ENCODE measurements around the gene MTFR1L. TPM values are rescaled to one million over a fixed set of nuclear protein-coding genes. Genes with fewer than 3 reads are reported as not detected.

The MTFR1L gene
- total RNA-seq, 6 experiments from 2014 or later = 30.8 to 48.9 (median 43.3) TPM

GRCh38 chr1:25856856-25857255, 37.1 kb downstream of the MTFR1L start:
- intact Hi-C loops (cut with DNase I) = no loop called here
- H3K27ac ChIP-seq = no peak overlapping the region
- no peaks in the 10 kb centered on the region for H3K36me3 ChIP-seq
- peaks cover 0 to 8% (median 4%) of the 10 kb centered on the region in 4 donors for H3K4me1 ChIP-seq
- H3K4me3 ChIP-seq = no peak overlapping the region
- ATAC-seq = no peak
- TF ChIP-seq POLR2A (IDR thresholded peaks at IDR 0.05) = no peak
- no peak for TF ChIP-seq CTCF (IDR thresholded peaks at IDR 0.05)
- no peaks in the 10 kb centered on the region for H3K9me3 ChIP-seq
- no peak for DNase-seq
- no peaks in the 10 kb centered on the region for H3K27me3 ChIP-seq
- 79% methylated on average over 11 of the region's 11 CpGs for WGBS (ENCODE audit: insufficient coverage, low coverage, low lambda C conversion rate, missing lambda C conversion rate)

GRCh38 chr1:25858494-25858893, 38.7 kb downstream of the MTFR1L start:
- Histone ChIP-seq H3K27ac (no peak overlapping the region), H3K27me3 (no peaks in the 10 kb centered on the region), H3K36me3 (no peaks in the 10 kb centered on the region), H3K4me1 (peaks cover 0 to 8% (median 4%) of the 10 kb centered on the region in 4 donors), H3K4me3 (no peak overlapping the region), H3K9me3 (no peaks in the 10 kb centered on the region)
- TF ChIP-seq CTCF (IDR thresholded peaks at IDR 0.05) = no peak
- no peak for TF ChIP-seq POLR2A (IDR thresholded peaks at IDR 0.05)
- DNase-seq = no peak
- 47% methylated on average over 7 of the region's 7 CpGs for WGBS (ENCODE audit: insufficient coverage, low coverage, low lambda C conversion rate, missing lambda C conversion rate)
- intact Hi-C loops (cut with DNase I) = no loop called here
- no peak for ATAC-seq

GRCh38 chr1:25858906-25859789, 39.4 kb downstream of the MTFR1L start, which contains the start of gene AUNIP:
Gene AUNIP (minus strand): TSS chr1:25859457. CDS start chr1:25859357, 100 bp downstream.
- ATAC-seq (peak; percentile 97 to 99 (median 98)), DNase-seq (peak; percentile 90 to 93 (median 91))
- H3K27me3 ChIP-seq = no peaks in the 10 kb centered on the region
- no peaks in the 10 kb centered on the region for H3K9me3 ChIP-seq
- intact Hi-C loops (cut with DNase I) = no loop called here
- peaks cover 0 to 8% (median 4%) of the 10 kb centered on the region in 4 donors for H3K4me1 ChIP-seq
- H3K4me3 ChIP-seq = peak within 1 kb of the TSS; percentile 34 to 53 (median 49)
- H3K27ac ChIP-seq = peak within 1 kb of the TSS; percentile 46 to 61 (median 58)
- TF ChIP-seq CTCF (IDR thresholded peaks at IDR 0.05) (no peak), POLR2A (IDR thresholded peaks at IDR 0.05) (peak; percentile 62)
- no peaks in the 10 kb centered on the region for H3K36me3 ChIP-seq
- 3% methylated on average over 49 of the region's 77 CpGs for WGBS (ENCODE audit: insufficient coverage, low coverage, low lambda C conversion rate, missing lambda C conversion rate)

- H3K4me3 ChIP-seq = no peak overlapping the region
- no peak overlapping the region for H3K27ac ChIP-seq
- intact Hi-C loops (cut with DNase I) = no loop called here
- TF ChIP-seq CTCF (IDR thresholded peaks at IDR 0.05) = no peak
- TF ChIP-seq POLR2A (IDR thresholded peaks at IDR 0.05) = no peak
- no peak for DNase-seq
- WGBS (ENCODE audit: insufficient coverage, low coverage, low lambda C conversion rate, missing lambda C conversion rate) = 73% methylated on average over 15 of the region's 16 CpGs
- ATAC-seq = peak in 1 of 4 donors; percentile 5
- no peaks in the 10 kb centered on the region for H3K9me3 ChIP-seq
- H3K27me3 ChIP-seq = no peaks in the 10 kb centered on the region
- H3K4me1 ChIP-seq = peaks cover 0 to 13% (median 6%) of the 10 kb centered on the region in 4 donors
- no peaks in the 10 kb centered on the region for H3K36me3 ChIP-seq
Measured at GRCh38 chr1:25861316-25862286, 41.8 kb downstream of the MTFR1L start.
